Endothelial cell of umbilical vein (primary cell): ENCODE measurements around the gene ANKRD12. TPM values are rescaled to one million over a fixed set of nuclear protein-coding genes. Genes with fewer than 3 reads are reported as not detected.

ENCODE experiments used
- BruUV-seq: library from RNA; stranded (reverse); fragments of 400-500 nt; replicated peaks from 2 replicates; lab custom pipeline; 2021; lab: Mats Ljungman, UMichigan
- CTCF ChIA-PET: fragments of 300-600, 350-600 bp; sonication (Branson Sonifier 250); formaldehyde crosslinking; loops from one replicate; lab custom pipeline; 2021; ENCODE audit warnings: antibody characterized with exemption, inconsistent platforms; lab: Charles Lee
- POLR2A ChIA-PET: fragments of 300-600, 350-600 bp; sonication (Branson Sonifier 250); formaldehyde crosslinking; loops from one replicate; lab custom pipeline; 2021; ENCODE audit warnings: antibody characterized with exemption, inconsistent platforms; lab: Charles Lee
- DNase-seq: peaks from one replicate; pipeline ENCODE4 v3.0.0-alpha.2; 2011; ENCODE audit warnings: low read depth, low spot score
- FAIRE-seq: peaks from 2 replicates; lab custom pipeline; 2011; peaks lifted over from hg19 to GRCh38; lab: Jason Lieb, UNC
- H2AFZ ChIP-seq: 2 replicates; pipeline ENCODE4 v1.6.0; 2012; ENCODE audit warnings: low read depth, low read length, control low read depth, inconsistent platforms
- H3K27ac ChIP-seq: 2 replicates; pipeline ENCODE4 v1.5.1; 2011; ENCODE audit warnings: low read depth, mild to moderate bottlenecking, control low read depth, low read length, moderate library complexity; ENCODE audit not compliant: insufficient read depth
- H3K27me3 ChIP-seq, 2 experiments: 2 replicates each; pipeline versions ENCODE4 v1.6.0 to v1.6.1; 2011; ENCODE audit warnings: low read length in 2 of 2, mixed read lengths in 1 of 2; ENCODE audit not compliant: control insufficient read depth in 2 of 2, insufficient read depth in 2 of 2
- H3K36me3 ChIP-seq, 2 experiments: 2 replicates in 1 of 2; 3 replicates in 1 of 2; pipeline ENCODE4 v1.5.1; 2011; ENCODE audit warnings: low read length in 2 of 2, mild to moderate bottlenecking in 1 of 2, moderate library complexity in 1 of 2; ENCODE audit not compliant: control insufficient read depth in 2 of 2, insufficient read depth in 2 of 2; ENCODE audit errors: extremely low read depth in 1 of 2
- H3K4me1 ChIP-seq: 3 replicates; pipeline ENCODE4 v1.5.1; 2011; ENCODE audit warnings: mild to moderate bottlenecking, low read length; ENCODE audit not compliant: control insufficient read depth, insufficient read depth; ENCODE audit errors: extremely low read depth
- H3K4me2 ChIP-seq: 2 replicates; pipeline ENCODE4 v1.6.1; 2011; ENCODE audit warnings: low read length, control low read depth, mixed read lengths; ENCODE audit not compliant: insufficient read depth
- H3K4me3 ChIP-seq, 3 experiments: fragments of 200-600 bp in 1 of 3; sonication (generic), shearing (Covaris generic) in 1 of 3; replicated peaks in 1 of 3; 2 replicates each; pipeline ENCODE4 v1.5.1; 2011 to 2016; ENCODE audit warnings: control low read depth in 3 of 3, low read length in 3 of 3, mild to moderate bottlenecking in 2 of 3, inconsistent platforms in 1 of 3, low read depth in 1 of 3, moderate library complexity in 1 of 3; ENCODE audit not compliant: insufficient read depth in 1 of 3
- H3K79me2 ChIP-seq: 2 replicates; pipeline ENCODE4 v1.6.0; 2012; ENCODE audit warnings: low read length, inconsistent platforms; ENCODE audit not compliant: control insufficient read depth, insufficient read depth
- H3K9ac ChIP-seq: replicated peaks from 2 replicates; pipeline ENCODE3; 2011; ENCODE audit warnings: low read length, control low read depth; ENCODE audit not compliant: insufficient read depth; ENCODE audit errors: extremely low read depth
- H3K9me1 ChIP-seq: replicated peaks from 3 replicates; pipeline ENCODE4 v1.6.0; 2011; ENCODE audit warnings: mild to moderate bottlenecking, low read length; ENCODE audit not compliant: control insufficient read depth, insufficient read depth; ENCODE audit errors: extremely low read depth
- H3K9me3 ChIP-seq: replicated peaks from 2 replicates; pipeline ENCODE4 v1.5.1; 2012; ENCODE audit warnings: low read length, inconsistent platforms; ENCODE audit not compliant: control insufficient read depth, insufficient read depth
- H4K20me1 ChIP-seq: replicated peaks from 2 replicates; pipeline ENCODE3; 2011; ENCODE audit warnings: mild to moderate bottlenecking, low read length; ENCODE audit not compliant: control insufficient read depth, insufficient read depth; ENCODE audit errors: extremely low read depth
- CTCF ChIP-seq, 2 donors: IDR thresholded peaks; 1 replicate in 1 of 2; 2 replicates in 1 of 2; pipeline ENCODE4 v1.5.1; 2011; ENCODE audit warnings: low read length in 2 of 2, mild to moderate bottlenecking in 2 of 2, moderate library complexity in 2 of 2, control low read depth in 1 of 2, inconsistent platforms in 1 of 2, low read depth in 1 of 2; ENCODE audit not compliant: insufficient read depth in 1 of 2; ENCODE audit errors: extremely low read depth in 1 of 2
- EZH2 ChIP-seq: IDR thresholded peaks from 2 replicates; pipeline ENCODE4 v1.6.1; 2012; ENCODE audit warnings: borderline replicate concordance, low read depth, mild to moderate bottlenecking, moderate library complexity, low read length, inconsistent platforms; ENCODE audit not compliant: severe bottlenecking
- FOS ChIP-seq: IDR thresholded peaks from 2 replicates; pipeline ENCODE4 v1.6.1; 2011; ENCODE audit warnings: mild to moderate bottlenecking, low read length, moderate library complexity, borderline replicate concordance; ENCODE audit not compliant: insufficient read depth
- GATA2 ChIP-seq: IDR thresholded peaks from 2 replicates; pipeline ENCODE4 v1.7.0; 2011; ENCODE audit warnings: low read depth, mild to moderate bottlenecking, moderate library complexity, mixed read lengths, low read length; ENCODE audit not compliant: insufficient read length, insufficient read depth
- JUN ChIP-seq: IDR thresholded peaks from 2 replicates; pipeline ENCODE4 v1.6.1; 2011; ENCODE audit warnings: borderline replicate concordance, low read depth; ENCODE audit not compliant: insufficient read length, insufficient read depth
- MAX ChIP-seq: IDR thresholded peaks from 2 replicates; pipeline ENCODE4 v1.6.1; 2011; ENCODE audit not compliant: insufficient read depth, insufficient read length
- MYC ChIP-seq: IDR thresholded peaks from one replicate; pipeline ENCODE4 v1.6.1; 2011; ENCODE audit warnings: mild to moderate bottlenecking, low read depth, low read length
- POLR2A ChIP-seq: IDR thresholded peaks from 2 replicates; pipeline ENCODE4 v1.6.1; 2012; ENCODE audit warnings: low read depth, mild to moderate bottlenecking, control low read depth, low read length
- POLR2AphosphoS5 ChIP-seq: IDR thresholded peaks from 2 replicates; pipeline ENCODE4 v1.6.1; 2012; ENCODE audit warnings: low read depth, mild to moderate bottlenecking, control low read depth, low read length, moderate library complexity; ENCODE audit not compliant: insufficient read depth
- dilution Hi-C: fragments of 300-500 bp; cut with MboI; formaldehyde crosslinking; loops from one replicate; pipeline ENCODE4 v1.15.0; 2019; ENCODE audit warnings: low sequenced_read_pairs; ENCODE audit not compliant: extremely low pct_ligation_motif_present
- intact Hi-C: fragments of 100-400 bp; cut with micrococcal nuclease; formaldehyde crosslinking; loops from one replicate; pipeline ENCODE4 v1.10.0; 2022
- polyA plus RNA-seq, 4 experiments: library from polyadenylated mRNA; depleted of rRNA in 3 of 4; stranded (reverse) in 3 of 4; unstranded in 1 of 4; fragments of >200 nt; gene quantifications; 2 replicates each; pipeline versions ENCODE4 v1.2.1 to v1.2.3, GENCODE V29; 2011 to 2012; ENCODE audit warnings: missing spikeins in 1 of 4
- total RNA-seq: library from RNA; stranded (reverse); gene quantifications from 2 replicates; pipeline ENCODE4 v1.2.3, GENCODE V29; 2021

ANKRD12 gene
- total and polyA plus RNA-seq, 2 donors (not counting 3 experiments of a cell fraction or from before 2014, with no cell fraction given) = 1.5 to 25.4 TPM

- ChIA-PET POLR2A (interaction anchor here (1.0 kb wide), 1 partner anchor 17 kb away, joined by 6 read pairs; no protein-coding TSS in a partner anchor), CTCF (interaction anchor here (0.6 to 4.8 kb wide), 3 partner anchors 32 to 526 kb away, joined by 3 to 23 read pairs (median 3); partner anchors contain the start of gene RAB12)
- Histone ChIP-seq H3K4me1 (peaks cover 31% of the 10 kb centered on the region), H3K4me3 (peak overlapping the region; percentile 50 to 66 (median 61)), H2AFZ (peak overlapping the region; percentile 53), H3K9me3 (no peaks in the 10 kb centered on the region), H3K27me3 (no peaks in the 10 kb centered on the region), H3K9ac (peak overlapping the region; percentile 77), H3K27ac (peak overlapping the region; percentile 53), H3K36me3 (peaks cover 0 to 9% of the 10 kb centered on the region in 2 experiments), H3K79me2 (peaks cover 37% of the 10 kb centered on the region), H3K9me1 (no peaks in the 10 kb centered on the region), H3K4me2 (peak overlapping the region; percentile 75), H4K20me1 (no peaks in the 10 kb centered on the region)
- TF ChIP-seq POLR2AphosphoS5 = no peak
- no peak for TF ChIP-seq POLR2A
- TF ChIP-seq GATA2 = no peak
- TF ChIP-seq MAX = no peak
- TF ChIP-seq EZH2 = no peak
- no peak for TF ChIP-seq JUN
- TF ChIP-seq MYC = no peak
- TF ChIP-seq FOS = no peak
- no peak for TF ChIP-seq CTCF (IDR thresholded peaks at IDR 0.05; ENCODE audit: extremely low read depth in 1 of 2, insufficient read depth in 1 of 2, low read depth in 1 of 2, low read length in 2 of 2)
- intact Hi-C loops (loop anchor here (1.0 to 10.0 kb wide), 6 partner anchors 19 to 431 kb away; partner anchors contain the start of genes MTCL1 and TWSG1), dilution Hi-C loops (no loop called here)
- DNase-seq (peak; percentile 44), FAIRE-seq (no peak)
- BruUV-seq = TSS peak; percentile 49
These were observed 668 bp upstream of the ANKRD12 start for GRCh38 chr18:9135912-9136314.
